Loucy (cell line): Measurements from ENCODE around the gene TXNRD2.
"Not testable (repeated sequence)": the region's sequence is repeated elsewhere in the genome, so short reads cannot be mapped to it uniquely, and the experiment has no call there.

Source experiments
- H2AFZ ChIP-seq: fragments of 200-600 bp; sonication (generic); 2 replicates; pipeline ENCODE4 v1.6.0; 2016; ENCODE audit warnings: antibody characterized with exemption, mild to moderate bottlenecking, low read length, moderate library complexity
- H3F3A ChIP-seq: fragments of 200-600 bp; 2 replicates; pipeline ENCODE4 v1.6.0; 2016; ENCODE audit warnings: antibody characterized with exemption, low read depth, mild to moderate bottlenecking
- H3K27me3 ChIP-seq: fragments of 200-600 bp; sonication (generic); 2 replicates; pipeline ENCODE4 v1.6.1; 2014; ENCODE audit warnings: low read length, mild to moderate bottlenecking; ENCODE audit not compliant: insufficient read depth, poor library complexity, severe bottlenecking
- H3K36me3 ChIP-seq: fragments of 200-600 bp; sonication (generic); 2 replicates; pipeline ENCODE4 v1.6.1; 2016; ENCODE audit warnings: low read length; ENCODE audit not compliant: insufficient read depth
- H3K4me1 ChIP-seq: fragments of 200-600 bp; sonication (generic); 2 replicates; pipeline ENCODE4 v1.5.1; 2014; ENCODE audit warnings: low read length, mild to moderate bottlenecking; ENCODE audit not compliant: insufficient read depth, poor library complexity, severe bottlenecking
- H3K4me2 ChIP-seq: fragments of 200-600 bp; sonication (generic); 2 replicates; pipeline ENCODE4 v1.6.0; 2014; ENCODE audit warnings: antibody characterized with exemption, low read length, low read depth, mild to moderate bottlenecking; ENCODE audit not compliant: poor library complexity, severe bottlenecking
- H3K4me3 ChIP-seq: fragments of 200-600 bp; sonication (generic); 2 replicates; pipeline ENCODE4 v1.5.1; 2014; ENCODE audit warnings: low read length, mild to moderate bottlenecking, mixed read lengths; ENCODE audit not compliant: poor library complexity, severe bottlenecking
- H3K79me2 ChIP-seq: fragments of 200-600 bp; sonication (generic); 2 replicates; pipeline ENCODE4 v1.6.1; 2014; ENCODE audit warnings: low read length; ENCODE audit not compliant: insufficient read depth
- H3K9ac ChIP-seq: fragments of 200-600 bp; sonication (generic); 2 replicates; pipeline ENCODE4 v1.6.0; 2014; ENCODE audit warnings: mild to moderate bottlenecking, low read depth, low read length, moderate library complexity; ENCODE audit not compliant: poor library complexity, severe bottlenecking
- H3K9me2 ChIP-seq: fragments of 200-600 bp; sonication (generic); replicated peaks from 2 replicates; pipeline ENCODE4 v1.6.1; 2016; ENCODE audit warnings: low read depth, low read length, mixed read lengths
- H3K9me3 ChIP-seq: fragments of 200-600 bp; sonication (generic); 2 replicates; pipeline ENCODE4 v1.6.1; 2014; ENCODE audit warnings: mild to moderate bottlenecking, antibody characterized with exemption, low read length, low read depth; ENCODE audit not compliant: insufficient read depth
- H4K20me1 ChIP-seq: fragments of 200-600 bp; sonication (generic); 2 replicates; pipeline ENCODE4 v1.6.0; 2014; ENCODE audit warnings: antibody characterized with exemption, low read length, mild to moderate bottlenecking; ENCODE audit not compliant: insufficient read depth, poor library complexity, severe bottlenecking
- CTCF ChIP-seq: fragments of 200-600 bp; sonication (generic); conservative IDR thresholded peaks from 2 replicates; pipeline ENCODE4 v1.5.1; 2014; ENCODE audit warnings: mild to moderate bottlenecking, antibody characterized with exemption, low read length
- EZH2phosphoT487 ChIP-seq: fragments of 200-600 bp; IDR thresholded peaks from 2 replicates; pipeline ENCODE4 v1.6.1; 2018; ENCODE audit warnings: antibody characterized with exemption, mild to moderate bottlenecking, moderate library complexity, borderline replicate concordance

TXNRD2 gene

DNA sequence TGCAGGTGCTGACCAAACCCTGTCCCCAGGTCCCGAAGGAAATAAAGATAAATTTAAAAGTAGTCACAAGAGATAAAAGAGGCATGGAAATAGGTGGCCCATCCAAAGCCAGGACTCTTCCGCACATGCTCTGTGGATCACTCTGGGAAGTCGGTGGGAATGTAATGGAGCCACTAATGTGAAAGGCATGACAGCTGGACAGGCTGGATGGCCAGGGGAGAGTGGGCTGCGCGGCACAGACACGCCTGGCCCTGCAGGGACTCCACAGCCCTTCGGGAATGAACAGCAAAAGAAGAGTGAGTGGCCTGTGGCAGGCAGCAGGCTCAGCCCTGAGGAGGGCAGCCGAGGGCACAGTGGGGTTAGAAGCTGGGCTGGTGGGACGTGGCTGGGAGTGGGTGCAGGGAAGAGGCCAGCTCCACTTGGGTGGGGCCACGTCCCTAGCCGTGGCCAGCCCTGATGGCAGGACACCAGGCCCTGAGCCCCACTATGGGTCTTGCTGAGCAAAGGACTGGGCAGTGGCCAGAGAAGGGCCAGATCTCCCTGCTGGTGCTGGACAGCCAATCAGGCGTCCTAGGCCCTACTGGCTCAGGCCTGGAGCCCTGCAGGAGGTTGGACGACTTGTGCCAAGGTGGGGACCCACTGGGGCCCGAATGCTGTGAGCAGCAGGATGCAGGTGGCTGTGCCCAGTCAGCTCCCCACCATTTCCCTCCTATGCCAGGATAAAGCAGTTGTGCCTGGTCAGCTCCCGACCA lies 55.6 kb downstream of the TXNRD2 start:
- H3K9me3 ChIP-seq = no peaks in the 10 kb centered on the region
- no peaks in the 10 kb centered on the region for H3K27me3 ChIP-seq
- H3F3A ChIP-seq = peaks cover 3% of the 10 kb centered on the region; the same call in 1 of the 2 replicates
- H2AFZ ChIP-seq = no peak overlapping the region
- H3K9me2 ChIP-seq = no peaks in the 10 kb centered on the region
- H3K36me3 ChIP-seq = no peaks in the 10 kb centered on the region
- H4K20me1 ChIP-seq = no peaks in the 10 kb centered on the region
- peak overlapping the region; percentile 55 for H3K9ac ChIP-seq
- H3K4me2 ChIP-seq = peak overlapping the region; percentile 40
- H3K4me1 ChIP-seq = peaks cover 48% of the 10 kb centered on the region
- no peak overlapping the region for H3K4me3 ChIP-seq
- peaks cover 11% of the 10 kb centered on the region; the same call in 1 of the 2 replicates for H3K79me2 ChIP-seq
- no peak for TF ChIP-seq CTCF
- TF ChIP-seq EZH2phosphoT487 = no peak

DNA sequence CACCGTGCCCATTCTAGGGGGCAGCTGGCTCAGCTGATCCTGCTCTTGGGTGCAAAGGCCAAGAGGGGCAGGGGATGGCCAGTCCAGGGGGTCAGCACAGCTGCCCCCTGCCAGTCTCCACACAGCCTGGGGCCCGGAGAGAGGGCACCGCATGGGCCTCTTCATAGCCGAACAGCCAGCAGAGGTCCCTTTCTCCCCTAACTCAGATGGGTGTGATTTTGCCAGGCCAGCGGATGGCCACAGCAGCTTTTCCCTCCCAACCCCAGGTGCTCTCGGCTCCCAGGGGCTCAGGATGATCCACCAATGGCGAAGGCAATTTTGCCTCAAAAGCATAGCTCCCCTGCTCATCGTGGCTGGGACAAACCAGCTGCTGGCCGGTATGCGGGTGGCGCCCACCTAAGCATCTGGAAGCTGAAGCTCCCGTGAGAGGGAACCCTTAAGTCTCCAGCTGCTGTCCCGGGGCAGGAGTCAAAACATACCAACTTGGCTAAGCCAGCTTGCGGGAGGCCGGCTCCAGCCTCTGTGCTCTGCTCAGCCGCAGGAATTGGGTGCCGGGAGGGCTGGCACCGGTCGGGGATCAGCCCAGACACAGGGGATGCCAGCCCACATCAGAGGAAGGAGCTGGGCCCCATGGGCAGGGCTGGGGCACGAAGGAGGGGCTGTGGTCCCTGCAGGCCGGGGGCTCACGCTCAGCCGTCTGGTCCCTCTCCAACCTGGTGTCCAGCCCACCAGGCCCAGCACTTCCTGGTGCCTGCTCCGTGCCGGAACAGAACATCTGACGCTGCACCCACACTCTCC lies 56.5 kb downstream of the TXNRD2 start:
- H2AFZ ChIP-seq = no peak overlapping the region
- H3K9ac ChIP-seq = no peak overlapping the region
- peaks cover 39% of the 10 kb centered on the region for H3K4me1 ChIP-seq
- H3K9me2 ChIP-seq = no peaks in the 10 kb centered on the region
- H3K27me3 ChIP-seq = no peaks in the 10 kb centered on the region
- no peaks in the 10 kb centered on the region for H3F3A ChIP-seq
- peaks cover 11% of the 10 kb centered on the region; the same call in 1 of the 2 replicates for H3K79me2 ChIP-seq
- no peak for TF ChIP-seq EZH2phosphoT487
- TF ChIP-seq CTCF = no peak
- H3K4me3 ChIP-seq = no peak overlapping the region
- no peak overlapping the region for H3K4me2 ChIP-seq
- no peaks in the 10 kb centered on the region for H4K20me1 ChIP-seq
- H3K36me3 ChIP-seq = no peaks in the 10 kb centered on the region
- no peaks in the 10 kb centered on the region for H3K9me3 ChIP-seq

- Histone ChIP-seq H3K9ac (no peak overlapping the region), H3K27me3 (no peaks in the 10 kb centered on the region), H3K79me2 (peaks cover 11% of the 10 kb centered on the region; the same call in 1 of the 2 replicates), H3K9me3 (no peaks in the 10 kb centered on the region), H4K20me1 (no peaks in the 10 kb centered on the region), H3F3A (no peaks in the 10 kb centered on the region), H3K4me2 (no peak overlapping the region), H3K4me1 (peaks cover 33% of the 10 kb centered on the region), H3K9me2 (no peaks in the 10 kb centered on the region), H2AFZ (no peak overlapping the region), H3K36me3 (no peaks in the 10 kb centered on the region), H3K4me3 (no peak overlapping the region)
- TF ChIP-seq CTCF (no peak), EZH2phosphoT487 (no peak)
Observed at GRCh38 chr22:19884161-19884953, 57.3 kb downstream of the TXNRD2 start.

DNA sequence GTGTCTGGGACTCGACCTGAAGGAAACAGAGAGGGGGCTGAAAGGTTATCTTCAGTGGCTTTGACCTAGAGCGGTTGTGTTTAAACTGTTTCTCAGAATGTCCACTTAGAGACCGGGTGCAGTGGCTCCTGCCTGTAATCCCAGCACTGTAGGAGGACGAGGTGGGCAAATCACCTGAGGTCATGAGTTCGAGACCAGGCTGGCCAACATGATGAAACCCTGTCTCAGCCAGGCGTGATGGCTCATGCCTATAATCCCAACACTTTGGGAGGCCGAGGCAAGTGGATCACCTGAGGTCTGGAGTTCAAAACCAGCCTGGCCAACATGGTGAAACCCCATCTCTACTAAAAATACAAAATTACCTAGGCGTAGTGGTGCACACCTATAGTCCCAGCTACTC lies 58.2 kb downstream of the TXNRD2 start:
- not testable (repeated sequence) for H4K20me1 ChIP-seq, H3K27me3 ChIP-seq, H3F3A ChIP-seq, H3K9ac ChIP-seq, H3K9me3 ChIP-seq, H3K9me2 ChIP-seq, H3K36me3 ChIP-seq, H2AFZ ChIP-seq, H3K4me3 ChIP-seq, H3K4me2 ChIP-seq
- peaks cover 33% of the 10 kb centered on the region for H3K4me1 ChIP-seq
- H3K79me2 ChIP-seq = peaks cover 10% of the 10 kb centered on the region; the same call in 1 of the 2 replicates
